Nephron (organoid): Measurements from ENCODE around the gene KIAA2012.

Source experiments
- H3K27ac Mint-ChIP-seq, 3 experiments: 2 replicates each; pipeline ENCODE4 v1.8.0; 2020; ENCODE audit warnings: mixed read lengths in 3 of 3, mild to moderate bottlenecking in 2 of 3, moderate library complexity in 1 of 3
- H3K27me3 Mint-ChIP-seq: 2 replicates; pipeline ENCODE4 v1.8.0; 2021; ENCODE audit warnings: low read depth, mild to moderate bottlenecking, moderate library complexity, mixed read lengths
- H3K36me3 Mint-ChIP-seq: 2 replicates; pipeline ENCODE4 v1.8.0; 2020; ENCODE audit warnings: low read depth, mixed read lengths
- H3K4me1 Mint-ChIP-seq: 2 replicates; pipeline ENCODE4 v1.8.0; 2020; ENCODE audit warnings: mixed read lengths
- H3K4me3 Mint-ChIP-seq, 3 experiments: 2 replicates each; pipeline ENCODE4 v1.8.0; 2020; ENCODE audit warnings: mild to moderate bottlenecking in 3 of 3, mixed read lengths in 3 of 3, moderate library complexity in 2 of 3
- H3K9me3 Mint-ChIP-seq: 2 replicates; pipeline ENCODE4 v1.8.0; 2020; ENCODE audit warnings: mixed read lengths
- TF ChIP-seq, protein P1 (sequence below), 3 experiments: fragments of 200-600 bp; sonication (generic); IDR thresholded peaks; one replicate each; pipeline ENCODE4 v1.5.0; 2021; ENCODE audit warnings: antibody characterized with exemption in 3 of 3; ENCODE audit not compliant: unreplicated experiment in 3 of 3

The KIAA2012 gene

DNA sequence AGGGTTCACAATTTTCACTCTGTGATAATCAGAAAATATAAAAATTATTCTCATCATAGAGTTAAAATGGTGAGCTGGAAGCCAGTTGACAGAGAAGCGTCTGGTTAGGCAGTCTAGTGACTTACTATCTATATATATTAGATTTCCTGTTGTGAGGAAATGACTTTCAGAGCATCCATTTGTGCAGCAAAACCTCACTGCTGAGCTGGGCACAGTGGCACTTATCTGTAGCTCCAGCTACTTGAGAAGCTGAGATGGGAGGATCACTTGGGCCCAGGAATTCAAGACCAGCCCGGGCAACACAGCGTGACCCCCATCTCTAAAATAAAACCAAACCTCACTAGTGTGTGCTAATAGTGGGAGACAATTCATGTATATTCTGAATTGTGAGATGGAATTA, 7.2 kb upstream of the KIAA2012 start:
- H3K27ac Mint-ChIP-seq: peak overlapping the region; percentile 96 to 99 (median 97)
- H3K4me3 Mint-ChIP-seq: no peak overlapping the region
- no peaks in the 10 kb centered on the region for H3K27me3 Mint-ChIP-seq
- TF ChIP-seq, protein P1, sequence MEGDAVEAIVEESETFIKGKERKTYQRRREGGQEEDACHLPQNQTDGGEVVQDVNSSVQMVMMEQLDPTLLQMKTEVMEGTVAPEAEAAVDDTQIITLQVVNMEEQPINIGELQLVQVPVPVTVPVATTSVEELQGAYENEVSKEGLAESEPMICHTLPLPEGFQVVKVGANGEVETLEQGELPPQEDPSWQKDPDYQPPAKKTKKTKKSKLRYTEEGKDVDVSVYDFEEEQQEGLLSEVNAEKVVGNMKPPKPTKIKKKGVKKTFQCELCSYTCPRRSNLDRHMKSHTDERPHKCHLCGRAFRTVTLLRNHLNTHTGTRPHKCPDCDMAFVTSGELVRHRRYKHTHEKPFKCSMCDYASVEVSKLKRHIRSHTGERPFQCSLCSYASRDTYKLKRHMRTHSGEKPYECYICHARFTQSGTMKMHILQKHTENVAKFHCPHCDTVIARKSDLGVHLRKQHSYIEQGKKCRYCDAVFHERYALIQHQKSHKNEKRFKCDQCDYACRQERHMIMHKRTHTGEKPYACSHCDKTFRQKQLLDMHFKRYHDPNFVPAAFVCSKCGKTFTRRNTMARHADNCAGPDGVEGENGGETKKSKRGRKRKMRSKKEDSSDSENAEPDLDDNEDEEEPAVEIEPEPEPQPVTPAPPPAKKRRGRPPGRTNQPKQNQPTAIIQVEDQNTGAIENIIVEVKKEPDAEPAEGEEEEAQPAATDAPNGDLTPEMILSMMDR (IDR thresholded peaks at IDR 0.05; ENCODE audit: unreplicated experiment in 3 of 3): no peak
- peaks cover 70% of the 10 kb centered on the region for H3K4me1 Mint-ChIP-seq
- no peaks in the 10 kb centered on the region for H3K36me3 Mint-ChIP-seq
- no peaks in the 10 kb centered on the region for H3K9me3 Mint-ChIP-seq

DNA sequence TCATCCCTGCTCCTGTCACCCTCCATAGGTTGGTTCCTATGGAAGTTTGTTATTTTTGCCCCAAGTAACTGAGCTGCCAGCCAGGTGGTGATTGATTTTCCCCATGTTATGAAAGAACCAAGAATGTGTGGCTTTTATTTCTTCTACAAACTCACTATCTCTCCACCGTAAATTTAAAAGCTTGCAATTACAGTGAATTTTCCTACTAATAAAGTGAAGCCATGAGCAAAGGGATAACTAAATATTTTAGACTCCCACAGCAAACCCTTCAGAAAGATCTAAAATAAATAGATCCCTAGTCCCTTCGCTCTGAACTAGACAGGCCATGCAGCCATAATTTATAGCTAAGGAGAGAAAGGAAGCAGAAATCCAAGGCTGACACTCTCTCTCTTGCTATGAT, 6.2 kb upstream of the KIAA2012 start:
- TF ChIP-seq, protein P1 (IDR thresholded peaks at IDR 0.05; ENCODE audit: unreplicated experiment in 3 of 3): no peak
- Mint-ChIP-seq H3K27me3 (no peaks in the 10 kb centered on the region), H3K9me3 (no peaks in the 10 kb centered on the region), H3K4me1 (peaks cover 73% of the 10 kb centered on the region), H3K36me3 (no peaks in the 10 kb centered on the region), H3K27ac (peak overlapping the region; percentile 86 to 93 (median 91)), H3K4me3 (peak overlapping the region in 1 of 3 experiments; percentile 5)

DNA sequence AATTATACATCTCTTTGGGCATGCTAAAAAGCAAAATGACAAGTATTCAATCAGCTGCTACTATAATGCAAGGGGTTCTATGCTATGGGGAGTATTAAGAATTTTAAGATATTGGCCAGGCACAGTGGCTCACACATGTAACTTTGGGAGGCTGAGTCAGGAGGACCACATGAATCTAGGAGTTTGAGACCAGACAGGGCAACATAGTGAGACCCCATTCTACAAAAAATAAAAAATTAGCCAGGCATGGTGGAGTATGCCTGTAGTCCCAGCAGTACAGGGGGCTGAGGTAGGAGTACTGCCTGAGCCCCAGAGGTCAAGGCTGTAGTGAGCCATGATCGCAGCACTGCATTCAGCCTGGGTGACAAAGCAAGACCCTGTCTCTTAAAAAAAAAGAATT, 5.5 kb upstream of the KIAA2012 start:
- no peaks in the 10 kb centered on the region for H3K27me3 Mint-ChIP-seq

DNA sequence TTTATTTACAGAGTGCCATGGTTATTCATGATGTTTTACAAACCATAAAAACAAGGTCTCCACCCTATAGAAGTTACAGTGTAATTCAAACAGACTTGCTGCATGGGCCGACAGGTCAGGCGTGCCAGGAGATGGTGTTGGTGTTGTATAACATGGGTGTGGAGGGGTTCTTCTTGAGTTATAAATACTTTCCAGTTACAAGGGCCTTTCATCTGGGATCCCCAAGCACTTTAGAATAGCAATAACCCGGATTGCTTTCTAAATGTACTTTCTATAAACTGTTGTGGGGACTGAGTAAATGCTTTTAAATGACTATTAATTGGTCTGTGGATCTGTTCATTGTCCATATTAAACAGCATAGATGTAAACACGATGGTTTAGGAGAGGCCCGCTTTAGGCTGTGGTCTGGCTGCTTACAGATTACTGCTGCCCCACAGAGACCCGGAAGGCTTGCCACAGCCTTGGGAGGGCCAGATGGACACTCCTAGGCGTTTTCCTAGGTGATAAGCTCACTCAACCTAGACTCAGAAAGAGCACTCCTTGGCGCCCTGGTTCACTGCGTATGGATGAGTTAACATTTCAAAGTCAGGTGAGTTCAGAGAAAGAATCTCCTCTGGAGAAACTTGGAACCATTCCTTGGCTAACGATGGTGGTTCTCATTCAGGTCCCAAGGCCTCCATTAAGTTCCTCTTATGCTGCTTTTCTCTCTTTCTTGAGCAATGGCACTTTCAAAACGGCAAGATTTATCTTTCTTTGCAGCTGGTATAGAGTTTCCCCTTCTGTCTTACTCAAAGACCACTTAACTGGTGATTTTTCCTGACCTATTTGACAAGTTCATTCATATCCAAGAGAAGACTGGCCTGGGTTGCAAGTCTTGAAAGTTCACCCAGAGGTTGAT, 3.6 kb upstream of the KIAA2012 start:
- H3K27me3 Mint-ChIP-seq: no peaks in the 10 kb centered on the region
- H3K36me3 Mint-ChIP-seq: no peaks in the 10 kb centered on the region
- TF ChIP-seq, protein P1 (IDR thresholded peaks at IDR 0.05; ENCODE audit: unreplicated experiment in 3 of 3): no peak
- no peak overlapping the region for H3K4me3 Mint-ChIP-seq
- peaks cover 67% of the 10 kb centered on the region for H3K4me1 Mint-ChIP-seq
- H3K27ac Mint-ChIP-seq: peak overlapping the region; percentile 57 to 84 (median 68)
- H3K9me3 Mint-ChIP-seq: no peaks in the 10 kb centered on the region

More for the DNA sequence above, 5.5 kb upstream of the KIAA2012 start:
- Mint-ChIP-seq H3K9me3 (no peaks in the 10 kb centered on the region), H3K36me3 (no peaks in the 10 kb centered on the region), H3K4me1 (peaks cover 73% of the 10 kb centered on the region), H3K27ac (peak overlapping the region; percentile 86 to 93 (median 91)), H3K4me3 (no peak overlapping the region)
- TF ChIP-seq, protein P1 (IDR thresholded peaks at IDR 0.05; ENCODE audit: unreplicated experiment in 3 of 3): no peak

DNA sequence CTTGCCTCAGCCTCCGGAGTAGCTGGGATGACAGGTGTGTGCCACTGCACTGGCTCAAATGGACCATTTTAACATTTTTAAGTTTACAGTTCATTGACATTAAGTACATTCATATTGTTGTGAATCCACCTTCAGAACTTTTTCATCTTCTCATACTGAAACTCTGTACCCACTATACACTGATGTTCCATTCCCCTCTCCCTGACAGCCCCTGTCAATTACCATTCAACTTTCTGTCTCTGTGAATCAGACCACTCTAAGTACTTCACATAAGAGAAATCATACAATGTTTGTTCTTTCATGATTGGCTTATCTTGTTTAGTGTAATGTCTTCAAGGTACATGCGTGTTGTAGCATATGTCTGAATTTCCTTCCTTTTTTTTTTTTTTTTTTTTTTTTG, 1.9 kb upstream of the KIAA2012 start:
- H3K4me1 Mint-ChIP-seq: peaks cover 55% of the 10 kb centered on the region
- no peak overlapping the region for H3K4me3 Mint-ChIP-seq
- no peaks in the 10 kb centered on the region for H3K9me3 Mint-ChIP-seq
- H3K27me3 Mint-ChIP-seq: no peaks in the 10 kb centered on the region
- TF ChIP-seq, protein P1 (IDR thresholded peaks at IDR 0.05; ENCODE audit: unreplicated experiment in 3 of 3): no peak
- no peaks in the 10 kb centered on the region for H3K36me3 Mint-ChIP-seq
- peak overlapping the region in 2 of 3 experiments; percentile 10 to 86 for H3K27ac Mint-ChIP-seq

DNA sequence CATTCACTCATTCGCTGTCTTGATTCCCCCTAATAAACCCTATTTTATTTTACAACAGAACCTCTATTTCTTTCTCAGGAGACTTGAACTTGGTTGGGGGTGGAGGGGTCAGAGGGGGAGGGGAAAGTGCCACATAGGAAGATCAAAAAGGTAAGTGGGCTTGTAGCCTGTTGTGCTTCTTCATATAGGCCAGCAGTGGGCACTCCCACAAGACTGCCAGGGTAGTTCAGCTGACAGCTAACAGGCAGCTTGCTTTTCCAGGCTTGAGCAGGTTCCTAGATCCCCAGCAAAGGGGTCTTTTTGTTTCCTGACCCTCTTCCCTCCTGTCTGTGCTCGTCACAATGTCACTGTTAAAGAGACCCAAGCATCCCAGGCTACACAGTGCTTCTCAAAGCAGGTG, 829 bp upstream of the KIAA2012 start:
- no peaks in the 10 kb centered on the region for H3K36me3 Mint-ChIP-seq
- peaks cover 48% of the 10 kb centered on the region for H3K4me1 Mint-ChIP-seq
- TF ChIP-seq, protein P1 (IDR thresholded peaks at IDR 0.05; ENCODE audit: unreplicated experiment in 3 of 3): peak in 1 of 3 experiments; percentile 18
- H3K4me3 Mint-ChIP-seq: no peak overlapping the region
- H3K9me3 Mint-ChIP-seq: no peaks in the 10 kb centered on the region
- H3K27ac Mint-ChIP-seq: no peak overlapping the region
- no peaks in the 10 kb centered on the region for H3K27me3 Mint-ChIP-seq
